AG09319 (cell line): ENCODE measurements around the gene KBTBD3.

Experiments used
- DNase-seq: peaks from one replicate; pipeline ENCODE4 v3.0.0-alpha.2; 2010; ENCODE audit warnings: low read depth; ENCODE audit errors: extremely low read depth
- TF ChIP-seq, protein P1 (sequence below): IDR thresholded peaks from 2 replicates; pipeline ENCODE4 v1.5.1; 2011; ENCODE audit warnings: low read depth, mild to moderate bottlenecking, inconsistent platforms, low read length, moderate library complexity

The KBTBD3 gene, protein sequence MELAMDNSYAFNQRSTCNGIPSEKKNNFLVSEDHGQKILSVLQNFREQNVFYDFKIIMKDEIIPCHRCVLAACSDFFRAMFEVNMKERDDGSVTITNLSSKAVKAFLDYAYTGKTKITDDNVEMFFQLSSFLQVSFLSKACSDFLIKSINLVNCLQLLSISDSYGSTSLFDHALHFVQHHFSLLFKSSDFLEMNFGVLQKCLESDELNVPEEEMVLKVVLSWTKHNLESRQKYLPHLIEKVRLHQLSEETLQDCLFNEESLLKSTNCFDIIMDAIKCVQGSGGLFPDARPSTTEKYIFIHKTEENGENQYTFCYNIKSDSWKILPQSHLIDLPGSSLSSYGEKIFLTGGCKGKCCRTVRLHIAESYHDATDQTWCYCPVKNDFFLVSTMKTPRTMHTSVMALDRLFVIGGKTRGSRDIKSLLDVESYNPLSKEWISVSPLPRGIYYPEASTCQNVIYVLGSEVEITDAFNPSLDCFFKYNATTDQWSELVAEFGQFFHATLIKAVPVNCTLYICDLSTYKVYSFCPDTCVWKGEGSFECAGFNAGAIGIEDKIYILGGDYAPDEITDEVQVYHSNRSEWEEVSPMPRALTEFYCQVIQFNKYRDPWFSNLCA

DNA sequence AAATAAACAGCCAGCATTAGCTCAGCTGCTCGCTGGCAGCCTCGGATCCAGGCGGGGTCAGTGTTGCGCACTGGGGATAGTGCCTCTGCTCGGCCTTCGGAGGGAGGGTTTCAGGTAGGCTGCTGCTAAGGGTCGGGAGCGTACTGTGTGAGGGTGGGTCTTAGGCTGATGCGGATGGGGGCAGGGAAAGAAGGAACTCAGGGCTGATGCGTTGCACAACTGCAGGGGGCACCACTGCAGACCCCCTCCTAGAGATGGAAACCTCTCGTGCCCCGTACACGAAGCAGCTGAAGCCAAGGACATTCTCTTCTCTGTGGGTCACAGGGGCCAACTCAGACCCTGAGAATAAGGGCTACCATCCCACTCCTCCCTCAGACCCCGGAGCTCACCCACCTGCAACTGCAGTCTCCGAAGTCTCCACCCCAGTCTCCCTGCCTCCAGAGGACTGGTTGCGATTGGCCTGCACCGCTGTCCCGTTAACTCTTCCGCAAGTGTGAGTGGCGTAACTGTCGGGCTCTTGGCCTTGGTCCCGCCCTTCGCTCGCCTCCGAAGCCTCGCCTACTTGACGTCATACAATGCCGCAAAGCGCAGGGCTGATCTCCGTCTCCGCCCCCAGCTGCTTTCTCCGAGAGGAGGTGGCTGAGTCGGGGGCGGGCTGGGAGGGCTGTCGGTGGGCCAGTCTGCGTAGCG lies at the start of gene KBTBD3:
KBTBD3 (minus strand) TSS at position 429 of the 690 bp plus-strand sequence. CDS start 18,250 bp downstream, outside the sequence.
- TF ChIP-seq, protein P1, sequence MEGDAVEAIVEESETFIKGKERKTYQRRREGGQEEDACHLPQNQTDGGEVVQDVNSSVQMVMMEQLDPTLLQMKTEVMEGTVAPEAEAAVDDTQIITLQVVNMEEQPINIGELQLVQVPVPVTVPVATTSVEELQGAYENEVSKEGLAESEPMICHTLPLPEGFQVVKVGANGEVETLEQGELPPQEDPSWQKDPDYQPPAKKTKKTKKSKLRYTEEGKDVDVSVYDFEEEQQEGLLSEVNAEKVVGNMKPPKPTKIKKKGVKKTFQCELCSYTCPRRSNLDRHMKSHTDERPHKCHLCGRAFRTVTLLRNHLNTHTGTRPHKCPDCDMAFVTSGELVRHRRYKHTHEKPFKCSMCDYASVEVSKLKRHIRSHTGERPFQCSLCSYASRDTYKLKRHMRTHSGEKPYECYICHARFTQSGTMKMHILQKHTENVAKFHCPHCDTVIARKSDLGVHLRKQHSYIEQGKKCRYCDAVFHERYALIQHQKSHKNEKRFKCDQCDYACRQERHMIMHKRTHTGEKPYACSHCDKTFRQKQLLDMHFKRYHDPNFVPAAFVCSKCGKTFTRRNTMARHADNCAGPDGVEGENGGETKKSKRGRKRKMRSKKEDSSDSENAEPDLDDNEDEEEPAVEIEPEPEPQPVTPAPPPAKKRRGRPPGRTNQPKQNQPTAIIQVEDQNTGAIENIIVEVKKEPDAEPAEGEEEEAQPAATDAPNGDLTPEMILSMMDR, result peak; percentile 52
- peak; percentile 98 for DNase-seq

DNA sequence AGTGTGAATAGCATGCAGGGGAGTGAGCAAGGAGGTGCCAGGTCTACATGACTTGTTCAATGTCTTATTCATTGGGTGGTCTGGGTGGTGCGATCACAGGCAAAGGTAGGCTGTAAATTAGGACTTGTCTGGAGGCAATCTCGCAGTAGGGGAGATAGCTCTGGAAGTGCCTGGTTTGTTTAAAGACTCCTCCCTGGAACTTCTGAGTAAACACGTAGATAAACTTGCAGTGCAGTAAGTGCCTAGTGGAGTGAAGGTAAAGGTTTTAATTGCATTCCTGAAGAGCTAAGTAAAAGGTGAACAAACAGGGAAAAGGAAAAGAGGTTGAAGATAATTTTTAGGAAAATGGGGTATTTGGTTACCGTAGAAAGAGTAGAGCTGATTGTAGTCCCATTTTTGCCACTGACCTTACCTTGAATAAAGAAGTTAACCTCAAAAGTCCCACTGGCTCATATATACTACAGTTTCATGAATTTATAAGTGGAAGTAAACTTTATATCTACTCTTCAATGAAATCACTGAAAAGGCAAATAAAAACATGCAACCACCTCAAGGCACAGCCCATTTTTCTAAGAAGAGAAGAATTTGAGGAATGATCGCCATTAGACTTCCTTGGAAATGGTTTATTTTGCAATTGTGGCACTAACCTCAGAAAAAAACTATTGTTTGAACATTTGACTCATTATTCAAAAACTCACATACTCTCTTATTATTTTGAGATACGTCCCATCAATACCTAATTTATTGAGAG lies 44.6 kb upstream of the KBTBD3 start:
- TF ChIP-seq, protein P1, result no peak
- no peak for DNase-seq

DNA sequence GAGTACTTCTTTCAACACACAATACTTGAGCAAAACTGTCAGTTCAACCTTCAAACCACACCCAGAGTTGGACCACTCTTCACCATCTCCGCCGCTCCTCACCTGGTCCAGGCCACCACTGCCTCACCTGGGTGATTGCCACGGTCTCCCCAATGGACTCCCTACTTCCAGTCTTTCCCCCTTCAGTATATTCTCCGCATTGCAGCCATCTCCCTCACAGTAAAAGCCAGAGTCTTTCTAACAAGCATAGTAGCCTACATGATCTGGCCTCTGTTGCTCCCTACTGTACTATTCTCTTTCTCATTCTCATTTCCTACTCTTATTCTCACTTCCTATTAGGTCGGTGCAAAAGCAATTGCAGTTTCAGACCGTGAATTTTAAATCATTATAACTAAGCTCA lies 28.8 kb upstream of the KBTBD3 start:
- TF ChIP-seq, protein P1, result no peak
- no peak for DNase-seq

DNA sequence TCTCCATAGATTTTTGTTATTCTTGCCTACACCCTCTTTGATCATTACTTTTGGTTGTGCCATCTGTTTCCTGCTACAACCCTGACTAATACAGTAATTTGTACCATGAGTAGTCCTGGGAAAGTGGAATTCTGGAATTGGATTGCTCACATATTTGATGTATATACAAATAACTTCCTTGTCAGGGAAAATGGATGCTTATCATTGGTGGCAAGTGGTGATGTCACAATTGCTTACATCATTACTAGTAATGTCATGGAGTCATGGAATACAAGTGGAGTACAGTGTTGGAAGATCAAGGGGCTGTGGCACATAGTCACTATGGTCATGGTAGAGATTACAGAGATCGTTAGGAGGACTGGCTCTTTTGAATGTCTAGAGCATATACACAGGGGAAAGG lies 24.7 kb upstream of the KBTBD3 start:
- DNase-seq, result no peak
- TF ChIP-seq, protein P1, result no peak

DNA sequence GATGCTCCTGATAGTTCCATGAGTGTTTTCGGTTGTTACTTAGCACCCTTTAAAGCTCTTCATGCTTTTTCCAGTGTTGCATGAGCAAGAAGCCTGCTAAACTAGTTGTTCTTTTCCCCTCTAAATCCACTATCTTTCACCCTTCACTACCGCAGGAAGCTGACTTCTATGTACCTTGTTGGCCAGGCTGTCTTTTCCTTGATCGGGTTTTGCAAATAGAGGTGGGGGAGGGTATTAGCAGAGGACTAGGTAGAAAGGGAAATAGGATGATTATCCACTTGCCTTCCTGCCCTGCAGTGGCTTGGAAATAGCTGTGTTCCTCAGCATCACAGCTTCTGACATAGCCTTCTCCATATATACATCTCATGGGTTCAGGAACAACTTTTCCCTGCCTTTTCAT lies 24.2 kb upstream of the KBTBD3 start:
- TF ChIP-seq, protein P1, result no peak
- no peak for DNase-seq

DNA sequence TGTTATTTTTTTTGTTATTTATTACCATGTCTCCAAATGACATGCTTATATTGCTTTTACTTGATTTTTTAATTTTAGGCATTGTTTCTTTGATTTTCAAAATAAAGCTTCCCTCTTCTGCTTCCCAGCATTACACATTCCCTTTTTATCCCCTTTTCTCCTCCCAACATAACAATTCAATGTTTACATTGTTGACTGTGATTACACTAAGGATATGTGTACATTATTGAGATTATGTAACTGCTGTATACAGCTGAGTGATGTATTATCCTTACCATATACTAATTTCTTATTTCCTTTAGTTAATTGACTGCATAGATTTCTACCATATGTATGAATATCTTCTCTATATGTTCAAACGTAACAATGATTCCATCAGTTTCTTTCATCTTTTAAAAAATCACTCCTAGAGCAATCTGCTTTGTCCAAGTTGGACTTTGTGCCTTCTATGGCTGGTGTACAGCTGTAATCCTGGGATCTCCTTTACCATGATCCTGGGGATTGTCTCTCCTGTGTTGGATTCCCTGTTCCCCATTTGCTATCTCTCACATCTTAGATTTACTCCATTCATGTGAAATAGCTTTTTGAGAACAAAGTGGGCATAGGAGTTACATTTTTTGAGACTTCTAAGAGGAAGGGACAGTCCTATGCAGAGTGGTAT lies 21.9 kb upstream of the KBTBD3 start:
- no peak for DNase-seq
- TF ChIP-seq, protein P1, result no peak
